Mesodermal cell (in vitro differentiated cells): ENCODE measurements around the gene GPBP1.
"Not testable (repeated sequence)": the region's sequence is repeated elsewhere in the genome, so short reads cannot be mapped to it uniquely, and the experiment has no call there.

ENCODE experiments used
- H3K27ac ChIP-seq: 2 replicates; pipeline ENCODE4 v1.7.0; 2013; ENCODE audit warnings: mild to moderate bottlenecking, low read depth, low read length, moderate library complexity; ENCODE audit not compliant: severe bottlenecking
- H3K36me3 ChIP-seq: 2 replicates; pipeline ENCODE4 v1.7.1; 2013; ENCODE audit warnings: mild to moderate bottlenecking, low read length, moderate library complexity; ENCODE audit not compliant: control insufficient read depth, insufficient read depth
- H3K4me1 ChIP-seq: one replicate; pipeline ENCODE4 v1.7.1; 2013; ENCODE audit warnings: mild to moderate bottlenecking, low read length; ENCODE audit not compliant: insufficient read depth, control insufficient read depth, poor library complexity, severe bottlenecking
- H3K4me3 ChIP-seq: 2 replicates; pipeline ENCODE4 v1.7.0; 2013; ENCODE audit warnings: low read length, control low read depth, mild to moderate bottlenecking; ENCODE audit not compliant: insufficient read depth, poor library complexity, severe bottlenecking; ENCODE audit errors: extremely low read depth
- H3K9me3 ChIP-seq: 2 replicates; pipeline ENCODE4 v1.7.1; 2013; ENCODE audit warnings: mild to moderate bottlenecking, low read length, moderate library complexity; ENCODE audit not compliant: control insufficient read depth
- WGBS, 2 experiments: methylation state at CpG; one replicate each; pipeline ENCODE4 v1.1.5; 2013; ENCODE audit warnings: missing lambda C conversion rate in 2 of 2; ENCODE audit not compliant: insufficient coverage in 2 of 2; 5-methylcytosine and 5-hydroxymethylcytosine counted together

Gene GPBP1

GRCh38 chr5:57304931-57305330 lies 131.1 kb downstream of the GPBP1 start:
- Histone ChIP-seq H3K9me3 (peaks cover 20% of the 10 kb centered on the region), H3K27ac (no peak overlapping the region), H3K4me1 (peaks cover 5% of the 10 kb centered on the region), H3K4me3 (no peak overlapping the region), H3K36me3 (no peaks in the 10 kb centered on the region)
- no CpG with 5 or more reads among the region's 2 CpGs for WGBS, 2 experiments

DNA sequence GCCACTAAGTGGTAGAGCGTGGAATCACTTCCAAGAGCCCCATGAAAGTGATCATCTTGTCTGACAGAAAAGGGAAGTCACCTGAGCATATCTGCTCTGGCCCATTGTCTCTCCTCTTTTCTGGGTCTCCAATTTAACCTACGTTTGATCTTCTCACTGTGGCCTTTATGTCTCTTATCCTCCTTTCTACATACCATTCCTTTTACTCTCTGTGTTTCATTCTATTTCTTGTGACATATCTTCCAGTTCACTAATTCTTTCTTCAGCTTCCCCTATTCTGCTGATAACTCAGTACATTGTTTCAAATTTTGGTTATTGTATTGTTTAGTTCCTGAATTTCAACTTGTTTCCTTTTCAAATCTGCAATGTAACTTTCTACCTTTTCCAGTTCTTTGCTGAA lies 132.5 kb downstream of the GPBP1 start:
- Histone ChIP-seq H3K36me3 (no peaks in the 10 kb centered on the region), H3K4me1 (peaks cover 5% of the 10 kb centered on the region), H3K9me3 (peaks cover 20% of the 10 kb centered on the region), H3K4me3 (no peak overlapping the region), H3K27ac (no peak overlapping the region)
- 84 to 91% methylated on average over 2 of the region's 2 CpGs for WGBS, 2 experiments

GRCh38 chr5:57307516-57307915 lies 133.7 kb downstream of the GPBP1 start:
- Histone ChIP-seq H3K9me3 (peaks cover 20% of the 10 kb centered on the region), H3K4me3 (no peak overlapping the region), H3K36me3 (no peaks in the 10 kb centered on the region), H3K27ac (no peak overlapping the region), H3K4me1 (no peaks in the 10 kb centered on the region)
- 82 to 100% methylated on average over 1 to 2 of the region's 2 CpGs for WGBS, 2 experiments

DNA sequence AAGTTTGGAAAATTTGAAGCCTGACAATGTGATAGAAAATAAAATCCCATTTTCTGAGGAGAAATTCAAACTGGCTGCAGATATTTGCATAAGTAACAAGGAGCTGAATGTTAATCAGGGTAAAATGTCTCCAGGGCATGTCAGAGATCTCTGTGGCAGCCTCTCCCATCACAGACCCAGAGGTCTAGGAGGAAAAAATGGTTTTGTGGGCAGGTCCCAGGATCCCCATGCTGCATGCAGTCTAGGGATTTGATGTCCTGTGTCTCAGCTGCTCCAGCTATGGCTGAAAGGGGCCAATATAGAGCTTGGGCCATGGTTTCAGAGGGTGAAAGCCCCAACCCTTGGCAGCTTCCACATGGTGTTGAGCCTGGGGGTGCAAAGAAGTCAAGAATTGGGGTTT lies 135.2 kb downstream of the GPBP1 start:
- H3K27ac ChIP-seq, H3K36me3 ChIP-seq, H3K4me3 ChIP-seq, H3K4me1 ChIP-seq: not testable (repeated sequence)
- peaks cover 20% of the 10 kb centered on the region for H3K9me3 ChIP-seq

- H3K9me3 ChIP-seq: peaks cover 15% of the 10 kb centered on the region
- H3K27ac ChIP-seq: no peak overlapping the region
- no peaks in the 10 kb centered on the region for H3K4me1 ChIP-seq
- H3K4me3 ChIP-seq: no peak overlapping the region
- WGBS, 2 experiments: 88 to 94% methylated on average over 1 of the region's 2 CpGs
- no peaks in the 10 kb centered on the region for H3K36me3 ChIP-seq
Measured at GRCh38 chr5:57311251-57311650, 137.4 kb downstream of the GPBP1 start.

DNA sequence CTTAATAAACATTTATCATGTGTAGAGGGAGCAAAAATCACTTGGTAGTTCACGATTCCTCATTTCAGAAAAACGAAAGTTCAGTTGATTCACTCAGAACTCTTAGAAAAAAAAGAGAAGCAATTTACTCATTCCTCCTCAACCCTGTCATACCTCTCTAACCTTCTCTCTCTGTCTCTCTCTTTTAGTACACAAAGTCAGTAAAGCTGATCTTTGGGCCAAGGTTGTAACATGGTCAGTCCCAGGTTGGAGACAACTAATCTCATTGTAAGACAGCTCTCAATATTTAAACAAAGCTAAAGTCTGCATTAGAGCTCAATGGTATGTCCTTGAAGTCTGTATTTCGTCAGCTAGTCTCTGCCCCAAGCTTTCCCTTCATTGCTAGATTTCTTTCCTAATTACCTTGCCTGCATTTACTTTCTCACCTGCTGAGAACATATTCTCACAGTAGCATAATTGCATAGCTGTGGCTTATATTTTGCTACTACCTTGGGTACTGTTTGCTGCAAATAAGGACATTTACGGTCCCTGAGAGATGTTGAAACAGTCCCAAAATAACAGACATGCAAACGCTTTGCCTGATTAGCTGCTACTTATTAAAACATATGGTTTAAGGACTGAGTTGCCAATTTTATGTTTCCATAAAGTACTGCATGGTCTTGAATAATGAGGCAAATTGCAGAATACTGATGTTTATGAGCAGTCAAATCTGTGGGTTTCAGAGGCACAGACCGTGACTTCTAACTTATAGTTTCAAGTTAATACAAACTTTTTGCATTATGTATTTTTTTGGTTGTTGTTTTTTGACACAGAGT lies 138.3 kb downstream of the GPBP1 start:
- Histone ChIP-seq H3K4me3 (no peak overlapping the region), H3K9me3 (peaks cover 8% of the 10 kb centered on the region), H3K27ac (no peak overlapping the region), H3K36me3 (no peaks in the 10 kb centered on the region), H3K4me1 (no peaks in the 10 kb centered on the region)
- 89 to 95% methylated on average over 2 to 4 of the region's 6 CpGs for WGBS, 2 experiments

DNA sequence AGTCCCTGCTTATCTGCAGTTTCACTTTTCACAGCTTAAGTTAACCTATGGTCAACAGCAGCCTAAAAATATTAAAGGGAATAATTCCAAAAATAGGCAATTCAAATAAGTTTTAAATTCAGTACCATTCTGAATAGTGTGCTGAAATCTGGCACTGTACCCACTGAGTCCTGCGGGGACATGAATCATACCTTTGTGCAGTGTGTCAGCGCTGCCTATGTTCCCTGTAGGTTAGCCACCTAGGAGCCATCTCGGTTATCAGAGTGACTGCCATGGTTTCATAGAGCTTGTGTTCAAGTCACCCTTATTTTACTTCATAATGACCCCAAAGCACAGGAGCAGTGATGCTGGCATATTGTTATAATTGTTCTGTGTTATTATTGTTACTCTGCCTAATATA lies 139.9 kb downstream of the GPBP1 start:
- Histone ChIP-seq H3K27ac (no peak overlapping the region), H3K4me3 (no peak overlapping the region), H3K4me1 (no peaks in the 10 kb centered on the region), H3K36me3 (no peaks in the 10 kb centered on the region), H3K9me3 (peaks cover 4% of the 10 kb centered on the region)
- WGBS, 2 experiments: 89 to 93% methylated on average over 2 to 3 of the region's 3 CpGs
